ENCODE results near the gene PTPRT.

Gene PTPRT

DNA sequence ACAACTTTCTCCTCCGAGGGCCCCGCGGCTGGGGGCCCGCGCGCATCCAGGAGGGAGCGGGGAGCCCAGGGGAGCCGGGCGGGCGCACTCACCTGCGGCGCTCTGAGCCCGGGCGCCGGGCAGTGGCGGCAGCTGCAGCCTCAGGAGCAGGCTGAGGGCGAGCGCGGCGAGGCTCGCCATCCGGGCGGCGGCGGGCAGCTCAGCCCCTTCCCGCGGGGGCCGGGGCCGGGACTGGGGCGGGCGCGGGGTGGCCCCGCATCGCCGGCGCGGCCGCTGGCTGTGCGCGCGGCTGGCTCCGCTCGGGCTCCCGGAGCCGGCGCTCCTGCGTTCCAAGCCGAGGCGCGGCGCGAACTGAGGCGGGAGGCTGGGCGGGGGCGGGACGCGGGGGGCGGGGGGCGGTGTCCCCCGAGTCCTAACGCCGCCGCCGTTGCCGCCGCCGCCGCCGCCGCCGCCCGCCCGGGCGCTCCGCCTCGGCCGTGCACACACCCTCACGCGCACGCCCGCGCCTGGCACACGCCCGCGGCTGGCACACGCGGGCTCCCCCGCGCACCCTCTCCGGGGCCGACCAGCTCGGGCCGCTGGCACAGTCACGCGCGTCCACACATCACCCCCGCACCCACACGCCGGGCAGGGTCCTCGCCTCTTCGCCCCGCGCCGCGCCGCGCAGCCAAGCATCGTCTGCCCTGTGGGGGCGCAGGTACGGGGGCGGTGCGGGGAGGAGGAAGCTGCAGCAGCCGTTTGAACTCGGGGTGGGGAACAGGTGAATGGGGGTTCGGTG is at the start of gene PTPRT:
PTPRT (minus strand) TSS at position 353 of the 778 bp plus-strand sequence; CDS start at position 180, 173 bp downstream.
- Mint-ChIP-seq H3K4me1 (ENCODE audit: low read depth) (peaks cover 9% of the 10 kb centered on the region), H3K36me3 (ENCODE audit: low read depth) (no peaks in the 10 kb centered on the region), H3K4me3 (no peak within 1 kb of the TSS), H3K27ac (no peak within 1 kb of the TSS), H3K9me3 (no peaks in the 10 kb centered on the region), H3K27me3 (peaks cover 63% of the 10 kb centered on the region)
- DNase-seq = no peak

- H3K9me3 Mint-ChIP-seq = peaks cover 7% of the 10 kb centered on the region
- no peak overlapping the region for H3K27ac Mint-ChIP-seq
- peaks cover 2% of the 10 kb centered on the region for H3K27me3 Mint-ChIP-seq
- no peaks in the 10 kb centered on the region for H3K4me1 Mint-ChIP-seq (ENCODE audit: low read depth)
- H3K36me3 Mint-ChIP-seq (ENCODE audit: low read depth) = no peaks in the 10 kb centered on the region
- DNase-seq = no peak
- no peak overlapping the region for H3K4me3 Mint-ChIP-seq
These were observed 49.1 kb upstream of the PTPRT start for GRCh38 chr20:43238833-43239232.

GRCh38 chr20:43238266-43238665 is 48.6 kb upstream of the PTPRT start:
- no peak for DNase-seq
- Mint-ChIP-seq H3K36me3 (ENCODE audit: low read depth) (no peaks in the 10 kb centered on the region), H3K4me1 (ENCODE audit: low read depth) (no peaks in the 10 kb centered on the region), H3K9me3 (peaks cover 7% of the 10 kb centered on the region), H3K27ac (no peak overlapping the region), H3K4me3 (no peak overlapping the region), H3K27me3 (no peaks in the 10 kb centered on the region)

DNA sequence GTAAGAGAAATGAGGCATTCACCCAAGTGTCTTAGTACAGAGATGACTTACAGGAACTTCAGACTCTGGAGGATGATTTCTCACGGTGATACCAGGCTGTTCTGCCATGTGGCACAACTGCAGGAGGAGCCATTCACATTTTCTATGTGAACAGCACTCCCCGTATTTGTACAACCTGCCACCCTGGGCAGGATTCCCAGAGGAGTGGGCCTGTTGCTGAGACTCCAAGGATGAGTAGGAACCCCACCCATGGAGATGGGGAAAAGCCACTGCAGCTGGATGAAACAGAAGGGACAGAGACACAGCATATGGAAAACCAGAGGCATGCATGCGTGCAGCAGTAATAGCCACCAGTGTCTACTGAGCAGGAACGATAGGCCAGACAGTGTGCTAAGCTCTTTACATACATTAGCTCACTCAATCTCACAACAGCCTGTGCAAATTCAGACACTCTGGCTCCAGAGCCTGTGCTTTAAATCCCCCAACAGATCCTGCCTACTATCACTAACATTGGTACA is 48.0 kb upstream of the PTPRT start:
- Mint-ChIP-seq H3K9me3 (peaks cover 7% of the 10 kb centered on the region), H3K27ac (no peak overlapping the region), H3K36me3 (ENCODE audit: low read depth) (no peaks in the 10 kb centered on the region)

DNA sequence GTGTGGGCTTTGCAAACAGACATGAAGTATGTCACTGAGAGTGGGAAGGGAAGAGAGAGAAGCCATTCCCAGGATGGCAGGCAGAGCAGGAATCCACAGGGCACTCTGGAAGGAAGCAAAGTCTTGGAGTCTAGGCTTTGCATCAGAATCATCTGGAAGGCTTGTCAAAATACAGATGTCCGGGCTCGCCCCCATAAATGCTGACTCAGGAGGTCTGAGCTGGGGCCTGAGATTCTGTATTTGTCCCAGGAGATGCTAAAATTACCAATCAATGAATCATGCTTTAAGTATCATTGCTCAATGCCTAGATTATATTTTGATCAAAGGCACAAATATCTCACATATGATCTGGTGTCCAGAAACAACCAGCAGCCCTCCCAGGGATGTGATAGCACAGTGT is 46.3 kb upstream of the PTPRT start:
- no peak for DNase-seq
- Mint-ChIP-seq H3K27me3 (peaks cover 1% of the 10 kb centered on the region), H3K36me3 (ENCODE audit: low read depth) (no peaks in the 10 kb centered on the region), H3K9me3 (peaks cover 7% of the 10 kb centered on the region), H3K27ac (no peak overlapping the region), H3K4me1 (ENCODE audit: low read depth) (no peaks in the 10 kb centered on the region), H3K4me3 (no peak overlapping the region)

More for the DNA sequence above, 48.0 kb upstream of the PTPRT start:
- DNase-seq = no peak
- H3K27me3 Mint-ChIP-seq = no peaks in the 10 kb centered on the region
- H3K4me3 Mint-ChIP-seq = no peak overlapping the region
- no peaks in the 10 kb centered on the region for H3K4me1 Mint-ChIP-seq (ENCODE audit: low read depth)

DNA sequence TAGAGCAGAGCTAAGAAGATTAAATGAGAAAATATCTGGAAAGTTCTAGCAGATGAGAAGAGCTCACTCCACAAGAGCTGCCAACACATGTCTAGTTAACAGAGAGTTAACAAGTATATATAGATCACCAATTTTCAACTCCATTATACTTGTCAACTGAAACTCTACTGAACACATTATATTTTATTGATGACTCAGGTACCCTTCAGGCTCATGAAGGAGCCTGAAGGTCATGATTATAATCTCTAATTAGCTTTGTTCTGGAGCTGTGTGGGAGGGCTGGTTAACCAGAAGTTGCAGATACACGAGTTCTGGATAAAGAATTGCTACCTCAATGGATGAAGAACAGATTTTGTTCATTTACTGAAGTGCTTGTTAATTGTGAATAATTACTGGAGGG is 42.1 kb upstream of the PTPRT start:
- peaks cover 9% of the 10 kb centered on the region for H3K27me3 Mint-ChIP-seq
- no peaks in the 10 kb centered on the region for H3K36me3 Mint-ChIP-seq (ENCODE audit: low read depth)
- H3K9me3 Mint-ChIP-seq = no peaks in the 10 kb centered on the region
- H3K4me3 Mint-ChIP-seq = no peak overlapping the region
- H3K27ac Mint-ChIP-seq = no peak overlapping the region
- DNase-seq = no peak
- no peaks in the 10 kb centered on the region for H3K4me1 Mint-ChIP-seq (ENCODE audit: low read depth)

DNA sequence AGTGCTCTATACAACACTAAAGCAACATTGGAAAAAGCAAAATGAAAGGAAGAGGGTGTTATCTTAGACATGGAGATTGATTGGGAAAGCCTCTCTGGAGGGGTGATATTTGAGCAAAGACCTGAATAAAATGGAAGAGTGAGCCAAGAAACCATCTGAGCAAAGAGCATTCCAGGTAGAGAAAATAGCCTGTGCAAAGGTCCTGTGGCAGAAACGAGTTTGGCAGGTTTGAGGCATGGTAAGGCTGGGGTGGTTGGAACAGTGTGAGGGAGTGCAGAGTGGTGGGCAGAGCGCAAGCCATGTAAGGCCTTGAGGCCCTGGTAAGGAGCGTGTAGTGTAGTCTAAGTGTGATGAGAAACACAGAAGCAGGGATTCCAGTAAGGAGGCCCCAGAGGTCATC is 40.0 kb upstream of the PTPRT start:
- DNase-seq = no peak
- no peak overlapping the region for H3K27ac Mint-ChIP-seq
- no peak overlapping the region for H3K4me3 Mint-ChIP-seq
- no peaks in the 10 kb centered on the region for H3K9me3 Mint-ChIP-seq
- H3K27me3 Mint-ChIP-seq = peaks cover 9% of the 10 kb centered on the region
- H3K36me3 Mint-ChIP-seq (ENCODE audit: low read depth) = no peaks in the 10 kb centered on the region
- H3K4me1 Mint-ChIP-seq (ENCODE audit: low read depth) = no peaks in the 10 kb centered on the region

DNA sequence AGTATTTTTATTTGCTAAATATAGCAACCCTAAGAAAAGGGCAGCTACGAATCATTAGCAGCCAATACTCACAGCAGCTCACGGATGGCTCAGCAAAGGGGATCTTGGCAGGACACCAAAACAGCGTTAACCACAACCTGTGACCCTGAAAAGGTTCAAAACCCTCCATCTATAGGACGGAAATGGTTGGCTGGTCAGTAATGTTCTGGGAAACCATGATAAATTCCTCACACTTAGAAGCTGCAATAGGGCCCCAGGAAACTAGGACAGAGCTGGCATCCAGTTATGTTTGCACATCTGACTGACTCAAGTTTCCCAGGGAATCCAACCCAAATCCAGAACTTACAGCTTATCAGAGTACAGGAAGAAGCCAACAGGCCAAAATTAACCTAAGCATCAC is 30.9 kb upstream of the PTPRT start:
- Mint-ChIP-seq H3K27me3 (peaks cover 3% of the 10 kb centered on the region), H3K27ac (no peak overlapping the region), H3K36me3 (ENCODE audit: low read depth) (no peaks in the 10 kb centered on the region), H3K9me3 (no peaks in the 10 kb centered on the region), H3K4me3 (no peak overlapping the region), H3K4me1 (ENCODE audit: low read depth) (no peaks in the 10 kb centered on the region)
- no peak for DNase-seq

DNA sequence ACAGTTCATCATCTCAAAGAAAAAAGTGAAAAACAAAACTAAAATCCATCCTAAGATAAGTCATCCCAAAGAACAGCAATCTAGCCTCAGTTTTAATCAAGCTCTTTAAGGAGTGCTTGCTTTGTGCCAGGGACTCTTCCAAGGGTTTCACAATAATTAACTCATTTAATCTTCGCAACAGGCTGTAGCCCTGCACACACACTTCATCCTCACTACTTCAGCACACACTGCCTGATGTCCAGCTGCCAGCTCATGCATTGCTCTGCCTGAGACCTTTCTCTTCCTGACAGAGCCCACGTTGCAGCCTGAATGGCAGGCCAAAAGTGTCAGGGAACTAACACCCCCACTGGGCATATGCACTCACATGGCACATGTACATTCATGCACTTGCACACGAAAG is 21.2 kb upstream of the PTPRT start:
- H3K27ac Mint-ChIP-seq = no peak overlapping the region
- H3K9me3 Mint-ChIP-seq = no peaks in the 10 kb centered on the region
- peaks cover 5% of the 10 kb centered on the region for H3K27me3 Mint-ChIP-seq
- DNase-seq = no peak
- H3K4me3 Mint-ChIP-seq = no peak overlapping the region
- no peaks in the 10 kb centered on the region for H3K4me1 Mint-ChIP-seq (ENCODE audit: low read depth)
- H3K36me3 Mint-ChIP-seq (ENCODE audit: low read depth) = no peaks in the 10 kb centered on the region

GRCh38 chr20:43209831-43210230 is 20.1 kb upstream of the PTPRT start:
- H3K36me3 Mint-ChIP-seq (ENCODE audit: low read depth) = no peaks in the 10 kb centered on the region
- H3K27me3 Mint-ChIP-seq = no peaks in the 10 kb centered on the region
- no peak overlapping the region for H3K4me3 Mint-ChIP-seq
- no peaks in the 10 kb centered on the region for H3K4me1 Mint-ChIP-seq (ENCODE audit: low read depth)
- H3K9me3 Mint-ChIP-seq = peaks cover 3% of the 10 kb centered on the region
- DNase-seq = no peak
- no peak overlapping the region for H3K27ac Mint-ChIP-seq

DNA sequence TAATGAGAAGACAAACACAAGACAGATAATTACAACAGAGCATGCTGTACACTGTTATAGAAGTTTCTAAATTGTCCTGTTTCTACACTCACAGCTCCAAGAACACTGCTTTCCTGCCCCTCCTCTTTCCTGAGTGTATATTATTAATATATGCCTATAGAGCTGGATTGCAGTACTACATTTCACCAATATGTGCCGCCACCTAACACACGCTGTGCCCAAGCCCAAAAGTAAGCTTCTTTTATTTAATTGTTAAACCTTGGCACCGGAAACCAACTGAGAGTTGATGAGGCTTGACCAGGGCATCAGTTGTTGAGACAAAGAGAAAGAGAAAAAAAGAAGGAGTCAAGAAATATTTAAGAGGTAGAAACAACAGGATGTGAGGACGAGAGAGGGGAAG is 16.0 kb upstream of the PTPRT start:
- H3K4me1 Mint-ChIP-seq (ENCODE audit: low read depth) = no peaks in the 10 kb centered on the region
- no peak for DNase-seq
- no peak overlapping the region for H3K4me3 Mint-ChIP-seq
- H3K27me3 Mint-ChIP-seq = no peaks in the 10 kb centered on the region
- no peaks in the 10 kb centered on the region for H3K36me3 Mint-ChIP-seq (ENCODE audit: low read depth)
- H3K27ac Mint-ChIP-seq = no peak overlapping the region
- peaks cover 3% of the 10 kb centered on the region for H3K9me3 Mint-ChIP-seq

- H3K4me3 Mint-ChIP-seq = no peak overlapping the region
- H3K4me1 Mint-ChIP-seq (ENCODE audit: low read depth) = no peaks in the 10 kb centered on the region
- H3K27ac Mint-ChIP-seq = no peak overlapping the region
- peaks cover 3% of the 10 kb centered on the region for H3K9me3 Mint-ChIP-seq
- H3K27me3 Mint-ChIP-seq = peaks cover 4% of the 10 kb centered on the region
- DNase-seq = no peak
- H3K36me3 Mint-ChIP-seq (ENCODE audit: low read depth) = no peaks in the 10 kb centered on the region
These were observed 12.4 kb upstream of the PTPRT start for GRCh38 chr20:43202100-43202499.

DNA sequence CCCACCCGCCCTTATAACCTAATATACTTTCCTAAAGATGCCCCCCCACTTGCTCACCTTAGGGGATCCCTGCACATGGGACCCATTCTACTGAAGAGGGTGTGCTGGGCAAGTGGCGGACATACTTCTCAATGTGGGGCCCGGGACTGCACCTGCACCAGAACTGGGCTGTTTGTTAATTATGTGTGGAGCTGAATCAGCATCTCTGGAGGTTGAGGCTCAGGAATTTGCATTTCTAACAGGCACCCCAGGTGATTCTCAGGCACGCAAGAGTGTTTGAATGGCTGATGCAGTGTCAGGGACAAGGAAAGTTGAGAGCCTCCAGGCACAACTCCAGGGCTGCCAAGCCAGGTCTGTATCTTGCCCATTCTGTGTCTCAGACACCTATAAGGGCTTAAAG is 8.9 kb upstream of the PTPRT start:
- H3K36me3 Mint-ChIP-seq (ENCODE audit: low read depth) = no peaks in the 10 kb centered on the region
- H3K9me3 Mint-ChIP-seq = no peaks in the 10 kb centered on the region
- H3K4me1 Mint-ChIP-seq (ENCODE audit: low read depth) = no peaks in the 10 kb centered on the region
- no peak for DNase-seq
- peaks cover 8% of the 10 kb centered on the region for H3K27me3 Mint-ChIP-seq
- no peak overlapping the region for H3K4me3 Mint-ChIP-seq
- H3K27ac Mint-ChIP-seq = no peak overlapping the region

- no peaks in the 10 kb centered on the region for H3K4me1 Mint-ChIP-seq (ENCODE audit: low read depth)
- H3K9me3 Mint-ChIP-seq = no peaks in the 10 kb centered on the region
- no peaks in the 10 kb centered on the region for H3K36me3 Mint-ChIP-seq (ENCODE audit: low read depth)
- no peak overlapping the region for H3K27ac Mint-ChIP-seq
- H3K4me3 Mint-ChIP-seq = no peak overlapping the region
- H3K27me3 Mint-ChIP-seq = peaks cover 24% of the 10 kb centered on the region
- DNase-seq = no peak
These were observed 6.5 kb upstream of the PTPRT start for GRCh38 chr20:43196243-43196642.

DNA sequence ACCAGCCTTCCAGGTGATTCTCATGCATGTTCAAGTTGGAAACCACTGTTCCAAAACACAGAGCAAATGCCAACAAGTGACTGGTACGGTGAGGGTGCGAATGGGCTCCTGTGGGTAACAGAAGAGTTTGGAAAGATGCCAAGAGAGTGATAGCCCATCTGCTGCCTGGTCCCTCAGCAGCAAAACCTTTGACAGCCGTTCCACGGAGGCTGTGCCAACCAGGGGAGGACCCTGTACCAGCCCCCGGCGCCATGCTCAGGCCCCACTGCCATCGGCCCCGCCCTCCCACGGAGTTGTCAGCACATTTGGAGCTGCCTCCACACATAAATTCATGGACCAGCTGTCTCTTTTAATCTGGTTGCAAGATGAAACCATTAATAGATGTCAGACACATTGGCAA is 4.4 kb upstream of the PTPRT start:
- H3K4me3 Mint-ChIP-seq = no peak overlapping the region
- peaks cover 1% of the 10 kb centered on the region for H3K4me1 Mint-ChIP-seq (ENCODE audit: low read depth)
- no peak overlapping the region for H3K27ac Mint-ChIP-seq
- H3K9me3 Mint-ChIP-seq = no peaks in the 10 kb centered on the region
- no peak for DNase-seq
- no peaks in the 10 kb centered on the region for H3K36me3 Mint-ChIP-seq (ENCODE audit: low read depth)
- H3K27me3 Mint-ChIP-seq = peaks cover 37% of the 10 kb centered on the region

All from activated T-cell treated with anti-CD3 and anti-CD28 coated beads, Interleukin-2, amount 50 U/mL, for 24 hours (primary cell).